ENCODE results near the gene MUC7.

Gene MUC7

DNA sequence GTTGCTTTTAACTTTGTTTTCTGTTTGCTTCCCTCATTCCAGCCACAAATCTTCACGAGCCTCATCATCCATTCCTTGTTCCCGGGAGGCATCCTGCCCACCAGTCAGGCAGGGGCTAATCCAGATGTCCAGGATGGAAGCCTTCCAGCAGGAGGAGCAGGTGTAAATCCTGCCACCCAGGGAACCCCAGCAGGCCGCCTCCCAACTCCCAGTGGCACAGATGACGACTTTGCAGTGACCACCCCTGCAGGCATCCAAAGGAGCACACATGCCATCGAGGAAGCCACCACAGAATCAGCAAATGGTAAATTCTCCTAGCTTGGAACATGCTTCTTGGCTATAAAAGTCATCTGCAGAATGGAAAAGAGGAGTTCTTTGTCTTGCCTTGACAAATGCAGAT, 59.0 kb downstream of the MUC7 start:
- no peak for FAIRE-seq
- DNase-seq (ENCODE audit: extremely low spot score, insufficient read length, low read depth): no peak

- FAIRE-seq: peak; percentile 39
- no peak for DNase-seq (ENCODE audit: extremely low spot score, insufficient read length, low read depth)
Measured at GRCh38 chr4:70531981-70532380, 60.0 kb downstream of the MUC7 start.
